ENCODE data around the gene UGT1A10.

The UGT1A10 gene

GRCh38 chr2:233769260-233769659 lies 133.0 kb downstream of the UGT1A10 start:
- no peak for DNase-seq (ENCODE audit: low read depth in 2 of 3, low spot score in 1 of 3)

- no peak for DNase-seq (ENCODE audit: low read depth in 2 of 3, low spot score in 1 of 3)
Measured at GRCh38 chr2:233772153-233772552, 135.9 kb downstream of the UGT1A10 start.

- DNase-seq (ENCODE audit: low read depth in 2 of 3, low spot score in 1 of 3): no peak
Measured at GRCh38 chr2:233772583-233772982, 136.3 kb downstream of the UGT1A10 start.

GRCh38 chr2:233773854-233774253 lies 137.6 kb downstream of the UGT1A10 start:
- no peak for DNase-seq (ENCODE audit: low read depth in 2 of 3, low spot score in 1 of 3)

GRCh38 chr2:233775414-233775813 lies 139.2 kb downstream of the UGT1A10 start:
- no peak for DNase-seq (ENCODE audit: low read depth in 2 of 3, low spot score in 1 of 3)

- DNase-seq (ENCODE audit: low read depth in 2 of 3, low spot score in 1 of 3): no peak
Measured at GRCh38 chr2:233778030-233778429, 141.8 kb downstream of the UGT1A10 start, which contains the start of gene MROH2A. TSS of gene MROH2A (plus strand) at chr2:233778330. CDS start at chr2:233779359, 1,029 bp downstream.

- DNase-seq (ENCODE audit: low read depth in 2 of 3, low spot score in 1 of 3): no peak
Measured at GRCh38 chr2:233779722-233780121, 143.5 kb downstream of the UGT1A10 start.

- no peak for DNase-seq (ENCODE audit: low read depth in 2 of 3, low spot score in 1 of 3)
Measured at GRCh38 chr2:233780771-233781170, 144.5 kb downstream of the UGT1A10 start.

GRCh38 chr2:233789554-233789953 lies 153.3 kb downstream of the UGT1A10 start:
- no peak for DNase-seq (ENCODE audit: low read depth in 2 of 3, low spot score in 1 of 3)

- DNase-seq (ENCODE audit: low read depth in 2 of 3, low spot score in 1 of 3): no peak
Measured at GRCh38 chr2:233791151-233791882, 155.1 kb downstream of the UGT1A10 start.

GRCh38 chr2:233791883-233792329 lies 155.7 kb downstream of the UGT1A10 start:
- no peak for DNase-seq (ENCODE audit: low read depth in 2 of 3, low spot score in 1 of 3)

- DNase-seq (ENCODE audit: low read depth in 2 of 3, low spot score in 1 of 3): no peak
Measured at GRCh38 chr2:233792720-233793119, 156.5 kb downstream of the UGT1A10 start.

GRCh38 chr2:233793465-233794127 lies 157.3 kb downstream of the UGT1A10 start:
- no peak for DNase-seq (ENCODE audit: low read depth in 2 of 3, low spot score in 1 of 3)

GRCh38 chr2:233794128-233794658 lies 157.9 kb downstream of the UGT1A10 start:
- DNase-seq (ENCODE audit: low read depth in 2 of 3, low spot score in 1 of 3): no peak

- no peak for DNase-seq (ENCODE audit: low read depth in 2 of 3, low spot score in 1 of 3)
Measured at GRCh38 chr2:233795735-233796171, 159.5 kb downstream of the UGT1A10 start.

GRCh38 chr2:233796254-233796653 lies 160.0 kb downstream of the UGT1A10 start:
- no peak for DNase-seq (ENCODE audit: low read depth in 2 of 3, low spot score in 1 of 3)

- no peak for DNase-seq (ENCODE audit: low read depth in 2 of 3, low spot score in 1 of 3)
Measured at GRCh38 chr2:233798335-233799086, 162.3 kb downstream of the UGT1A10 start.

- no peak for DNase-seq (ENCODE audit: low read depth in 2 of 3, low spot score in 1 of 3)
Measured at GRCh38 chr2:233799087-233799665, 162.9 kb downstream of the UGT1A10 start.

- no peak for DNase-seq (ENCODE audit: low read depth in 2 of 3, low spot score in 1 of 3)
Measured at GRCh38 chr2:233799716-233800115, 163.5 kb downstream of the UGT1A10 start.

- no peak for DNase-seq (ENCODE audit: low read depth in 2 of 3, low spot score in 1 of 3)
Measured at GRCh38 chr2:233800208-233800607, 164.0 kb downstream of the UGT1A10 start.
